Testis (tissue), 2 donors: Measurements from ENCODE around the gene SDC3.

Experiments
- CTCF ChIP-seq, 3 experiments: fragments of 450-650 bp in 2 of 3; fragments of 200-600 bp in 1 of 3; sonication (generic) in 1 of 3; IDR thresholded peaks; one replicate each; pipeline ENCODE4 v1.5.1; 2016 to 2019; ENCODE audit warnings: antibody characterized with exemption in 3 of 3, mild to moderate bottlenecking in 2 of 3, moderate library complexity in 1 of 3
- POLR2A ChIP-seq: fragments of 450-650 bp; IDR thresholded peaks from one replicate; pipeline ENCODE4 v1.6.1; 2017; ENCODE audit warnings: antibody characterized with exemption, mild to moderate bottlenecking, moderate library complexity

DNA sequence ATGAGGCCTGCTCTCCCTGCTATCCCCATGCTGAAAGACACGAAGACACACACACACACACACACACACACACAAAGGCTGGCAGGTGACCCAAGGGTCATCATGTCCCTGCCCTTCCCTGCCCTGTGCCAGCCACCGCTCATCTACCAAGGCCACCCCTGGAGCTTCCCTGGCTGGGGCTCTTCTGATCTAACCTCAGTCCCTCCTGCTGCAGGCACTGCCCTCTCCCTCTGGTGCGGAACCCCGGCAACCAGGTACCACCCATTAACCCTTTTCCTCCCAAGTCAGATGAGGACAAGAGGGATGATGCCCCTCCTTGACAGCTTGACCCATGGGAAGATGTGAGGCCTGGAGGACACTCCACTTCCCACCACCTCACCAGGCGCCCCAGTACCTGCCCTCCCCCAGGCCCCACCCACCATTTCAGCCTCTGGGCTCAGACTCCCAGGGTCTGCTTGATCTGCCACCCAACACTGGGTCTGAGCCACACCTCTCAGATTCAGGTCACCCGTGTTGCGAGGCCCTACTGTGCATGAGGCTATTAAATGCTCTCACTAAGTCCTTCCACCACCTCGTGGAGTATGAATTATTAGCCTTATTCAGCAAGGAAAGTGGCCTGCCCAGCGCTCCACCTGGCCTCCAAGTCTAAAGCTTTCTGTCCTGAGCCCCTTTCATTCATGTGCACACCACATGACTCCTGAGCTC is 2.5 kb downstream of the SDC3 start:
- TF ChIP-seq POLR2A (no peak), CTCF (IDR thresholded peaks at IDR 0.05) (no peak)
